Measurements from ENCODE around the gene SMC1A. TPM values are rescaled to one million over a fixed set of nuclear protein-coding genes. Genes with fewer than 3 reads are reported as not detected.

SMC1A gene
- polyA plus RNA-seq, 2 donors: 9.0 to 13.1 TPM

DNA sequence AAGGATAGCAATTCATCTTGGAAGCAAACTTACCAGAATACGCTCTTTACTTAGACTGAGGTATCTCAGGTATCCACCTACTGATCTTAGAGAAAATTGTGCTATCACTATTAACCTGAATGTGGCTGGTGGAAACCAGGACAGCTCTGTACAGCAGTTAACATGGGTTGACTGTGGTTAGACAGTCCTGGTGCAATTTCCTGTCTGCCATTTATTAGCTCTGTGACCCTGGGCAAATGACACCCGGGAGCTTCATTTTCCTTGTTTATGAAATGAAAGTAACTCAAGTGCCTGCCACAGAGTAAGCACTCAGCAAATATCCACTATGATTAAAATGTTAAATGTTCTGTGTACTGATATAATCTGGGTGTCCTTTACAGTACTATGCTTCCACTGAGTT is 60.0 kb downstream of the SMC1A start:
- Histone ChIP-seq H3K27ac (ENCODE audit: low read depth in 2 of 2, low read length in 1 of 2) (no peak overlapping the region), H3K4me1 (ENCODE audit: control insufficient read depth in 2 of 2, insufficient read depth in 2 of 2, low read length in 1 of 2) (no peaks in the 10 kb centered on the region), H3K9me3 (ENCODE audit: control insufficient read depth in 2 of 2, insufficient read depth in 1 of 2, low read depth in 1 of 2, low read length in 1 of 2) (no peaks in the 10 kb centered on the region), H3K4me3 (ENCODE audit: low read depth in 1 of 2, low read length in 2 of 2) (no peak overlapping the region), H3K36me3 (ENCODE audit: control insufficient read depth in 2 of 2, insufficient read depth in 2 of 2, low read length in 1 of 2) (no peaks in the 10 kb centered on the region), H3K27me3 (ENCODE audit: control insufficient read depth in 1 of 2, insufficient read depth in 2 of 2, low read length in 2 of 2) (no peaks in the 10 kb centered on the region)
- 71 to 77% methylated on average over 2 of the region's 2 CpGs for WGBS, 2 donors

DNA sequence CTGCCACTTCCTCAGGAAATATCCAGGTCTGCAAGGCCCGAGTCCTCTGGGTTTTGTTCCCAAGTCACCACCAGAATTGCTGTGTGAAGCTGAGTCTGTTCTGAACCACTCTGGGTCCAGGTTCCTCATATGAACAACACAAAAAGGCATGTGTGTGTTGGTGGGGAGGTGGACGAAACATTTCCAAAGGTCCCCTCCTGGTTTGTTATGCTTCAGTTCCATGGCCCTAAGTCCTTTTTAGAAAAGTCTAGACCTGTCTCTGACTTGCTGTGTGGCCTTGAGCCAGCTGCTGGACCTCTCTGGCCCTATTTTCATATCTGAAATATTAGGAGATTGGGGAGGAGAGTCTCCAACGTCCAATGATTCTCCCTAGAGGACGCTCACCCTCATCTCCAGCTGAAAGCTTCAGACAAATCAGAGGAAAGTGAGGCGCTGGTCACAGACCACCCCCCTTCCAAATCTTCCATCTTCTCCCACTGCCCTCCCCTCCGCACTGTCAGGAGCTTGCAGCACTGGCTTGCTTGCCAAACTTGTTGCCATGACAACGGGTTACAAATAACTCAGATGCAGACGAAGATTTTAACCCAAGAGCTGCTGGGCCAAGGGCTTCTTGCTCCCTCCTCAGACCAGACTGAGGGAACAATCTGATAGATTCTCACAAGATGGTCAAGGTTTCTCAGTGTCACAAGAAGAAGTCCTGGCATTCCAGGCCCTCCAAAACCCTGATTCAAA is 64.5 kb downstream of the SMC1A start:
- 22 to 35% methylated on average over 8 of the region's 8 CpGs for whole genome bisulfite sequencing, 2 donors
- Histone ChIP-seq H3K27me3 (ENCODE audit: control insufficient read depth in 1 of 2, insufficient read depth in 2 of 2, low read length in 2 of 2) (no peaks in the 10 kb centered on the region), H3K9me3 (ENCODE audit: control insufficient read depth in 2 of 2, insufficient read depth in 1 of 2, low read depth in 1 of 2, low read length in 1 of 2) (no peaks in the 10 kb centered on the region), H3K4me3 (ENCODE audit: low read depth in 1 of 2, low read length in 2 of 2) (no peak overlapping the region), H3K36me3 (ENCODE audit: control insufficient read depth in 2 of 2, insufficient read depth in 2 of 2, low read length in 1 of 2) (no peaks in the 10 kb centered on the region), H3K27ac (ENCODE audit: low read depth in 2 of 2, low read length in 1 of 2) (no peak overlapping the region), H3K4me1 (ENCODE audit: control insufficient read depth in 2 of 2, insufficient read depth in 2 of 2, low read length in 1 of 2) (no peaks in the 10 kb centered on the region)

DNA sequence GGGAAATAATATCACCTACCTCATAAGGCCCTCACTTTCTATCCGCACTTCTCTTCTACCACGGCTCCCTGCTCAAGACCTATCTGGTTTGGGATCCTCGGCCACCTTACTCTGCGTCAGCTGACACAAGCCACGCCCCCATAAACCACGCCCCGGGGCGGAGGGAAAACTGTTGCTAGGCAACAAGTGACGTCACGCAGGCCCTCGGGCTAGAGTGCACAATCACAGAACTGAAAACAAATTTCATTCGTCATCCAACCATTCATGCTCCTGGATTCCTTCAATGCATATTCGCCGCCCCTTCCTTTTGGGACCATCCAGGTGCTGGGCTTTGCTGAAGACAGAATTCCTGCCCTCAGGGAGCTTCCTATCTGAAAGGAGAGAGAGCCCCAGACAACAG is 66.3 kb downstream of the SMC1A start:
- Histone ChIP-seq H3K36me3 (ENCODE audit: control insufficient read depth in 2 of 2, insufficient read depth in 2 of 2, low read length in 1 of 2) (no peaks in the 10 kb centered on the region), H3K27ac (ENCODE audit: low read depth in 2 of 2, low read length in 1 of 2) (no peak overlapping the region), H3K4me3 (ENCODE audit: low read depth in 1 of 2, low read length in 2 of 2) (no peak overlapping the region), H3K4me1 (ENCODE audit: control insufficient read depth in 2 of 2, insufficient read depth in 2 of 2, low read length in 1 of 2) (no peaks in the 10 kb centered on the region), H3K9me3 (ENCODE audit: control insufficient read depth in 2 of 2, insufficient read depth in 1 of 2, low read depth in 1 of 2, low read length in 1 of 2) (no peaks in the 10 kb centered on the region), H3K27me3 (ENCODE audit: control insufficient read depth in 1 of 2, insufficient read depth in 2 of 2, low read length in 2 of 2) (no peaks in the 10 kb centered on the region)
- WGBS, 2 donors: 53 to 61% methylated on average over 14 of the region's 14 CpGs

DNA sequence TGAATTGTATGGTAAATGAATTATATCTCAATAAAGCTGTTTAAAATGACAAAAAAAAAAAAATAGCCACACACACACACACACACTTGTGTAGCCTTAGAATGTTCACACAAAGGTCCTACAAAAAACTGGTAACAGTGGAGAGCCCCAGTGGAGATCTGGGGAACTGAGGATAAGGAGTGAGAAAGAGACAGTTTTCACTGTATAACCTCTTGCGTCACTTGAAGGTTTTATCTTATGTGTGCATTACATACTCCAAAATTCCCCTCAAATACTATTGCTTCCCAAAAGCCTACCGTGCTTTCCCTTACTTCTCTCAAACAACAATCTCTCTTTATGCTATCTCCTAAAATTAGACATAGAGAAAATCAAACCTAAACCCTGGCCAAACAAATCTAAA is 67.8 kb downstream of the SMC1A start:
- Histone ChIP-seq H3K4me3 (ENCODE audit: low read depth in 1 of 2, low read length in 2 of 2) (no peak overlapping the region), H3K36me3 (ENCODE audit: control insufficient read depth in 2 of 2, insufficient read depth in 2 of 2, low read length in 1 of 2) (no peaks in the 10 kb centered on the region), H3K9me3 (ENCODE audit: control insufficient read depth in 2 of 2, insufficient read depth in 1 of 2, low read depth in 1 of 2, low read length in 1 of 2) (no peaks in the 10 kb centered on the region), H3K27me3 (ENCODE audit: control insufficient read depth in 1 of 2, insufficient read depth in 2 of 2, low read length in 2 of 2) (no peaks in the 10 kb centered on the region), H3K4me1 (ENCODE audit: control insufficient read depth in 2 of 2, insufficient read depth in 2 of 2, low read length in 1 of 2) (no peaks in the 10 kb centered on the region), H3K27ac (ENCODE audit: low read depth in 2 of 2, low read length in 1 of 2) (no peak overlapping the region)
- WGBS, 2 donors: 65 to 83% methylated on average over 2 of the region's 2 CpGs

DNA sequence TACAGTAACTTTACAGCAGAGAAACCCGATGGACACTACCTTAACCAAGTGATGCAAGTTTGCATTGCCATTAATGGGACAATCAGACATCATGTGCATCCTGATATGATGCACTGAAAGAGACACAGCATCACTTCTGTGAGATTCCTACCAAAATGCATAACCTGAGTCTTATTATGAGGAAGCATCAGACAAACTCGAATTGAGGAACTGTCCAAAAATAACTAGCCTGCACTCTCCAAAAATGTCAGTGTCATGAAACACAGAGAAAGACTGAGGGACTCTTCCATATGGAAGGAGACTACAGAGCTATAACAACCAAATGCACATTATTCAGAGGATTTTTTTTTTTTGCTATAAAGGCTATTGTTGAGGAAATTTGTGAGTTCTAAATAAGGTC is 74.5 kb downstream of the SMC1A start:
- peaks cover 0 to 5% of the 10 kb centered on the region in 2 donors for H3K9me3 ChIP-seq (ENCODE audit: control insufficient read depth in 2 of 2, insufficient read depth in 1 of 2, low read depth in 1 of 2, low read length in 1 of 2)
- H3K4me3 ChIP-seq (ENCODE audit: low read depth in 1 of 2, low read length in 2 of 2): no peak overlapping the region
- no peaks in the 10 kb centered on the region for H3K27me3 ChIP-seq (ENCODE audit: control insufficient read depth in 1 of 2, insufficient read depth in 2 of 2, low read length in 2 of 2)
- no peaks in the 10 kb centered on the region for H3K36me3 ChIP-seq (ENCODE audit: control insufficient read depth in 2 of 2, insufficient read depth in 2 of 2, low read length in 1 of 2)
- 43 to 54% methylated on average over 2 of the region's 2 CpGs for WGBS, 2 donors
- no peaks in the 10 kb centered on the region for H3K4me1 ChIP-seq (ENCODE audit: control insufficient read depth in 2 of 2, insufficient read depth in 2 of 2, low read length in 1 of 2)
- H3K27ac ChIP-seq (ENCODE audit: low read depth in 2 of 2, low read length in 1 of 2): no peak overlapping the region

DNA sequence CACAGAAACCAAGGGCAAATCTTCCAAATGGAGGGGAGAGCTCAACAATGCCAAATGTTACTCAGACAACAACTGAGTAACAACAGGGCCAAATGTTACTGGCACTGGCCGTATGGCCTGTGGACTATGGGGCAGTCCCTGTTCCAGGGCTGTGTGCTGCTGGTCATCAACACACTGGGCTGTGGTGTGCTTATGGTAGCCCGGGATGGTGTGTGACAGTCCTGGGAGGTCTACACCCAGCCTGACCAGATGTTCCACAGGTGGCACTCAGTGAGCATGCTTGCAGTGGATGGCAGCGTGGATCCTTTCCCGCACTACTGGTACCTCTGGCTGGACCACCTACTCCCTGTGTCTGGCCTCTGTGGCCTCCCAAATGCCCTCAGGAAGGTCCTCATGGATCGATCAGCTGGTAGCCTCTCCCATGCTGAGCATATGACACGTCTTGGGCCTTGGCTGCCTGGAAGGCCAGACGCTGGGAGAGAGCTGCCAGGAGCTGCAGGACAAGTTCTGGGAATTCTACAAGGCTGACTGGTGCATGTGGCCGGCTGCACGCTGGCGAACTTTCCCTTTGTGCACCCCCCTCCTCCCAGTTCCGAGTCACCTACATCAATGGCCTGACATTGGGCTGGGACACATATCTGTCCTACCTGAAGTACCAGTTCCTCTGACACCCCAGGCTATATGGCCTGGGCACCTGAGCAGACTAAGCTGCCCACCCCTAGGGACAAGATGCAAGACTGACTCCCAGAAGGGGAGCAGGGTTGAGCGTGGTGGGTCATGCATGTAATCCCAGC is 81.4 kb downstream of the SMC1A start:
- WGBS, 2 donors: 70 to 75% methylated on average over 12 of the region's 12 CpGs
- H3K27ac ChIP-seq (ENCODE audit: low read depth in 2 of 2, low read length in 1 of 2): no peak overlapping the region
- H3K4me3 ChIP-seq (ENCODE audit: low read depth in 1 of 2, low read length in 2 of 2): no peak overlapping the region
- no peaks in the 10 kb centered on the region for H3K27me3 ChIP-seq (ENCODE audit: control insufficient read depth in 1 of 2, insufficient read depth in 2 of 2, low read length in 2 of 2)
- no peaks in the 10 kb centered on the region for H3K36me3 ChIP-seq (ENCODE audit: control insufficient read depth in 2 of 2, insufficient read depth in 2 of 2, low read length in 1 of 2)
- no peaks in the 10 kb centered on the region for H3K4me1 ChIP-seq (ENCODE audit: control insufficient read depth in 2 of 2, insufficient read depth in 2 of 2, low read length in 1 of 2)
- peaks cover 0 to 5% of the 10 kb centered on the region in 2 donors for H3K9me3 ChIP-seq (ENCODE audit: control insufficient read depth in 2 of 2, insufficient read depth in 1 of 2, low read depth in 1 of 2, low read length in 1 of 2)

DNA sequence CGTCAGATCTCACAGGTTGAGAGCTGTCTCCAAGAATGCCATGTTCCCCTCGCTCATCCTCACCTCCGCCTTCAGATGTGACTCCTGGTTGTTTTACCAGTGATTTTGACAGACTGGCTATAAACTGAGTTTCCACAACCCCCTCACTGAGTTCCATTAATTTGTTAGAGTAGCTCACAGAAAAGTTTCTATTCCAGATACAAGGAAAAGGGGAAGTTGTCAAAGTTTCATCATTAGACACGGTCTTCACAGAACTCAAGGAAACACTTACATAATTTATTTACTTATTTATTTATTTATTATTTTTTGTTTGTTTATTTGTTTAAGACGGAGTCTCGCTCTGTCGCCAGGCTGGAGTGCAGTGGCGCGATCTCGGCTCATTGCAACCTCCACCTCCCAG is 85.4 kb downstream of the SMC1A start:
- Histone ChIP-seq H3K27ac (ENCODE audit: low read depth in 2 of 2, low read length in 1 of 2) (no peak overlapping the region), H3K4me3 (ENCODE audit: low read depth in 1 of 2, low read length in 2 of 2) (no peak overlapping the region), H3K27me3 (ENCODE audit: control insufficient read depth in 1 of 2, insufficient read depth in 2 of 2, low read length in 2 of 2) (no peaks in the 10 kb centered on the region), H3K4me1 (ENCODE audit: control insufficient read depth in 2 of 2, insufficient read depth in 2 of 2, low read length in 1 of 2) (no peaks in the 10 kb centered on the region), H3K36me3 (ENCODE audit: control insufficient read depth in 2 of 2, insufficient read depth in 2 of 2, low read length in 1 of 2) (no peaks in the 10 kb centered on the region), H3K9me3 (ENCODE audit: control insufficient read depth in 2 of 2, insufficient read depth in 1 of 2, low read depth in 1 of 2, low read length in 1 of 2) (no peaks in the 10 kb centered on the region)
- WGBS, 2 donors: 84 to 88% methylated on average over 10 of the region's 10 CpGs

DNA sequence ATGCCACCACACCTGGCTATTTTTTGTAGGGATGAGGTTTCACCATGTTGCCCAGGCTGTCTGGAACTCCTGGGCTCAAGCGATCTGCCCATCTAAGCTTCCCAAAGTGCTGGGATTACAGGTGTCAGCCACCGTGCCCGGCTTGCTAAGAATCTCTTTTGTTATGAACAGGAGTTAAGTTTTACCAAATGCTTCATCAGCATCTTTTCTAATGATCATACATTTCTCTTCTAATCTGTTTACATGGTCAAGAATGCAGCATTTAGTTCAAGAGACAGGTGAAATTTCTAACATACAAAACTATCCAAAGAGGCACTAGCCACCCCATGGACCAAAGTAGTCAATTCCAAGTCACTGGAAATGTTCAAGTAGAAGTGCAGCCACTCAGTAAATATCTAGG is 88.6 kb downstream of the SMC1A start:
- Histone ChIP-seq H3K9me3 (ENCODE audit: control insufficient read depth in 2 of 2, insufficient read depth in 1 of 2, low read depth in 1 of 2, low read length in 1 of 2) (no peaks in the 10 kb centered on the region), H3K4me1 (ENCODE audit: control insufficient read depth in 2 of 2, insufficient read depth in 2 of 2, low read length in 1 of 2) (no peaks in the 10 kb centered on the region), H3K4me3 (ENCODE audit: low read depth in 1 of 2, low read length in 2 of 2) (no peak overlapping the region), H3K27me3 (ENCODE audit: control insufficient read depth in 1 of 2, insufficient read depth in 2 of 2, low read length in 2 of 2) (no peaks in the 10 kb centered on the region), H3K36me3 (ENCODE audit: control insufficient read depth in 2 of 2, insufficient read depth in 2 of 2, low read length in 1 of 2) (no peaks in the 10 kb centered on the region), H3K27ac (ENCODE audit: low read depth in 2 of 2, low read length in 1 of 2) (no peak overlapping the region)
- WGBS, 2 donors: 71 to 74% methylated on average over 3 of the region's 3 CpGs

DNA sequence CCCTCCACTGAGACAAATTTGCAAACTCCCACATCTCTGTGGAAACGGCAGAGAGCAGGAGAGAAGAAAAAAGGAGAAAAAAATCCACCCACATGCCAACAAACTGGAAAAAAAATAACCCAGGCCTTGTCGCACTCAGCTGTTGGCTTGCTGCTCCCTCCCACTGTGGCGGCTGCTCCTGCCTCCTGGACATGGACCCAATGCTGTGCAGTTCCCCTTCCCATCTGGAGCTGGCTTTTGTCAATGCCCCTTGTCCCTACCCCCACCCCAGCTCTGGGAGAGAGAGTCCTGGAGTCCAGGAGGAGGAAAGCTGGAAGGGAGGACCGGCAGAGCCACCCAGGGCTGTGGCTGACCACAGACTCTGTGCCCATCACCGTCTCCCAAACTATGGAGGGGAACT is 90.2 kb downstream of the SMC1A start:
- Histone ChIP-seq H3K27ac (ENCODE audit: low read depth in 2 of 2, low read length in 1 of 2) (no peak overlapping the region), H3K4me1 (ENCODE audit: control insufficient read depth in 2 of 2, insufficient read depth in 2 of 2, low read length in 1 of 2) (no peaks in the 10 kb centered on the region), H3K4me3 (ENCODE audit: low read depth in 1 of 2, low read length in 2 of 2) (no peak overlapping the region), H3K9me3 (ENCODE audit: control insufficient read depth in 2 of 2, insufficient read depth in 1 of 2, low read depth in 1 of 2, low read length in 1 of 2) (no peaks in the 10 kb centered on the region), H3K36me3 (ENCODE audit: control insufficient read depth in 2 of 2, insufficient read depth in 2 of 2, low read length in 1 of 2) (no peaks in the 10 kb centered on the region), H3K27me3 (ENCODE audit: control insufficient read depth in 1 of 2, insufficient read depth in 2 of 2, low read length in 2 of 2) (no peaks in the 10 kb centered on the region)
- 38 to 50% methylated on average over 4 to 5 of the region's 5 CpGs for WGBS, 2 donors

DNA sequence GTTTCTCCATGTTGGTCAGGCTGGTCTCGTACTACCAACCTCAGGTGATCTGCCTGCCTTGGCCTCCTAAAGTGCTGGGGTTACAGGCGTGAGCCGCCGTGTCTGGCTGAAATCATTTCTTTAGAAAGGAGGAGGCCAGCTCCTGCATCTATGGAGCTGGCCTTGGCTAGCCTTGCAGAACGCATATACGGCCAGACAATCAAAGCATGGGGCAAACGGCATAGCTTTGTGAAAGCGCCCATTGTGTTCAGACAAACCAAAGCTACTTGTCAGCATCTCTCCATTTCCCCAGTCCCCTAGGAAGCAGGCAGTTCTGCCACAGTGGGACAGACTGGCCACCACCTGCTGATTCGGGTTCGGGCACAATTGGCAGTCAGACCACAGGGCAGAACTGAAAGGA is 92.1 kb downstream of the SMC1A start:
- no peaks in the 10 kb centered on the region for H3K36me3 ChIP-seq (ENCODE audit: control insufficient read depth in 2 of 2, insufficient read depth in 2 of 2, low read length in 1 of 2)
- H3K27ac ChIP-seq (ENCODE audit: low read depth in 2 of 2, low read length in 1 of 2): no peak overlapping the region
- H3K9me3 ChIP-seq (ENCODE audit: control insufficient read depth in 2 of 2, insufficient read depth in 1 of 2, low read depth in 1 of 2, low read length in 1 of 2): no peaks in the 10 kb centered on the region
- no peaks in the 10 kb centered on the region for H3K4me1 ChIP-seq (ENCODE audit: control insufficient read depth in 2 of 2, insufficient read depth in 2 of 2, low read length in 1 of 2)
- H3K27me3 ChIP-seq (ENCODE audit: control insufficient read depth in 1 of 2, insufficient read depth in 2 of 2, low read length in 2 of 2): no peaks in the 10 kb centered on the region
- no peak overlapping the region for H3K4me3 ChIP-seq (ENCODE audit: low read depth in 1 of 2, low read length in 2 of 2)
- WGBS, 2 donors: 77% methylated on average over 10 of the region's 10 CpGs

All from esophagus (tissue), 2 donors.